Measurements from ENCODE around the gene ANKS3. TPM values are rescaled to one million over a fixed set of nuclear protein-coding genes. Genes with fewer than 3 reads are reported as not detected.
"Not testable (repeated sequence)": the region's sequence is repeated elsewhere in the genome, so short reads cannot be mapped to it uniquely, and the experiment has no call there.

Gene ANKS3
- total RNA-seq, 2 experiments from 2014 or later = 17.6 to 21.7 TPM

- H3K9me2 ChIP-seq (ENCODE audit: insufficient read depth, low read length); BruUV-seq (replicated peaks); POLR2A ChIA-PET; H2AFZ ChIP-seq (ENCODE audit: low read length); H3K4me3 ChIP-seq (ENCODE audit: low read depth, low read length, poor library complexity, severe bottlenecking); H3K9me3 ChIP-seq (ENCODE audit: low read length); H3K4me2 ChIP-seq (ENCODE audit: low read length); H3K27ac ChIP-seq (ENCODE audit: low read depth, low read length, poor library complexity, severe bottlenecking); H3K79me2 ChIP-seq (ENCODE audit: insufficient read depth, low read depth, low read length); H3K4me1 ChIP-seq (ENCODE audit: insufficient read depth, low read length, poor library complexity, severe bottlenecking); intact Hi-C loops (cut with micrococcal nuclease; ENCODE audit: unreplicated experiment); H4K20me1 ChIP-seq (ENCODE audit: insufficient read depth, low read length): not testable (repeated sequence)
- CTCF ChIA-PET (ENCODE audit: unreplicated experiment) = interaction anchor here (0.5 kb wide), 2 partner anchors 27 to 84 kb away, joined by 3 read pairs; partner anchors contain the start of gene DNAAF8
- peak; percentile 78 for DNase-seq (ENCODE audit: low spot score)
- peaks cover 12% of the 10 kb centered on the region; the same call in 1 of the 2 replicates for H3K36me3 ChIP-seq (ENCODE audit: insufficient read depth, low read length)
- TF ChIP-seq CTCF (conservative IDR thresholded peaks at IDR 0.05; ENCODE audit: low read length) = peak; percentile 90
Measured at GRCh38 chr16:4650443-4651074, 83.5 kb downstream of the ANKS3 start.

GRCh38 chr16:4649744-4650442 is 84.2 kb downstream of the ANKS3 start:
- H3K4me2 ChIP-seq (ENCODE audit: low read length) = no peak overlapping the region
- POLR2A ChIA-PET = no interaction called here

More at GRCh38 chr16:4649744-4650442, 84.2 kb downstream of the ANKS3 start:
- DNase-seq (ENCODE audit: low spot score) = no peak
- no peak for TF ChIP-seq CTCF (conservative IDR thresholded peaks at IDR 0.05; ENCODE audit: low read length)
- TF ChIP-seq EZH2phosphoT487 (IDR thresholded peaks at IDR 0.05; ENCODE audit: borderline replicate concordance, low read depth, low read length) = no peak
- no peak overlapping the region for H3K27ac ChIP-seq (ENCODE audit: low read depth, low read length, poor library complexity, severe bottlenecking)
- H3K9me3 ChIP-seq (ENCODE audit: low read length) = no peaks in the 10 kb centered on the region
- peaks cover 12% of the 10 kb centered on the region; the same call in 1 of the 2 replicates for H3K36me3 ChIP-seq (ENCODE audit: insufficient read depth, low read length)
- H3K9me2 ChIP-seq (ENCODE audit: insufficient read depth, low read length) = no peaks in the 10 kb centered on the region
- intact Hi-C loops (cut with micrococcal nuclease; ENCODE audit: unreplicated experiment) = no loop called here
- H3K4me1 ChIP-seq (ENCODE audit: insufficient read depth, low read length, poor library complexity, severe bottlenecking) = no peaks in the 10 kb centered on the region
- CTCF ChIA-PET (ENCODE audit: unreplicated experiment) = interaction anchor here (0.5 kb wide), 1 partner anchor 26 kb away, joined by 3 read pairs; no protein-coding TSS in a partner anchor
- no peaks in the 10 kb centered on the region for H3K79me2 ChIP-seq (ENCODE audit: insufficient read depth, low read depth, low read length)
- H2AFZ ChIP-seq (ENCODE audit: low read length) = no peak overlapping the region
- no TSS peak for BruUV-seq (replicated peaks)
- H4K20me1 ChIP-seq (ENCODE audit: insufficient read depth, low read length) = no peaks in the 10 kb centered on the region
- H3K4me3 ChIP-seq (ENCODE audit: low read depth, low read length, poor library complexity, severe bottlenecking) = no peak overlapping the region
